Transverse colon (tissue), 4 donors: ENCODE data around the gene RAB40B. TPM values are rescaled to one million over a fixed set of nuclear protein-coding genes. Genes with fewer than 3 reads are reported as not detected.

Experiments
- DNase-seq: peaks from one replicate; pipeline ENCODE4 v3.0.0-alpha.2; 2019
- H3K27ac ChIP-seq, 4 donors: fragments of 200-600 bp; sonication (generic); 2 replicates each; pipeline ENCODE4 v1.5.1; 2016 to 2018; ENCODE audit warnings: inconsistent platforms in 4 of 4
- H3K27me3 ChIP-seq: fragments of 200-600 bp; sonication (generic); 2 replicates; pipeline ENCODE4 v1.5.1; 2017; ENCODE audit warnings: inconsistent platforms
- H3K36me3 ChIP-seq, 4 donors: fragments of 200-600 bp; sonication (generic); 2 replicates each; pipeline ENCODE4 v1.5.1; 2017 to 2019; ENCODE audit warnings: inconsistent platforms in 4 of 4
- H3K4me1 ChIP-seq, 4 donors: fragments of 200-600 bp; sonication (generic); 2 replicates each; pipeline ENCODE4 v1.5.1; 2017 to 2020; ENCODE audit warnings: inconsistent platforms in 4 of 4
- H3K4me3 ChIP-seq, 4 donors: fragments of 200-600 bp; sonication (generic); 1 replicate in 1 of 4; 2 replicates in 3 of 4; pipeline versions ENCODE4 v1.5.1 to v1.6.1; 2017 to 2019; ENCODE audit warnings: inconsistent platforms in 4 of 4
- H3K9me3 ChIP-seq, 2 donors: fragments of 200-600 bp; sonication (generic); 2 replicates each; pipeline ENCODE4 v1.5.1; 2017 to 2019; ENCODE audit warnings: inconsistent platforms in 2 of 2
- CTCF ChIP-seq, 5 experiments: fragments of 200-600 bp in 3 of 5; fragments of 450-650 bp in 2 of 5; sonication (generic) in 3 of 5; IDR thresholded peaks; 1 replicate in 2 of 5; 2 replicates in 3 of 5; pipeline ENCODE4 v1.5.1; 2016 to 2017; ENCODE audit warnings: antibody characterized with exemption in 5 of 5, inconsistent platforms in 3 of 5, mild to moderate bottlenecking in 2 of 5, moderate library complexity in 1 of 5
- EP300 ChIP-seq: sonication (generic); formaldehyde crosslinking; IDR thresholded peaks from one replicate; pipeline ENCODE4 v1.6.1; 2017; ENCODE audit warnings: antibody characterized with exemption, low read depth
- POLR2A ChIP-seq: fragments of 450-650 bp; IDR thresholded peaks from one replicate; pipeline ENCODE4 v1.6.1; 2016; ENCODE audit warnings: antibody characterized with exemption, mild to moderate bottlenecking, moderate library complexity
- POLR2AphosphoS5 ChIP-seq, 3 donors: sonication (generic); formaldehyde crosslinking; IDR thresholded peaks; one replicate each; pipeline ENCODE4 v1.6.1; 2016; ENCODE audit warnings: antibody characterized with exemption in 3 of 3
- WGBS, 2 donors: methylation state at CpG; one replicate each; pipeline ENCODE4 v1.1.5; 2018; ENCODE audit warnings: low coverage in 1 of 2; 5-methylcytosine and 5-hydroxymethylcytosine counted together
- in situ Hi-C, 4 donors: fragments of 200-750 bp; cut with MboI; loops; one replicate each; pipeline versions ENCODE4 v1.15.0 to v1.15.1; 2017; ENCODE audit warnings: low sequenced_read_pairs in 3 of 4, low pct_ligation_motif_present in 1 of 4, low pct_unique_long_range_greater_than_20kb in 1 of 4
- intact Hi-C: fragments of 100-400 bp; cut with DNase I; formaldehyde crosslinking; loops from one replicate; pipeline ENCODE4 v1.15.1; 2023; ENCODE audit warnings: low total_unique reads
- total RNA-seq, 4 donors: library from RNA; depleted of rRNA; stranded (reverse); fragments of >200 nt; gene quantifications; one replicate each; pipeline ENCODE4 v1.1.0, GENCODE V29; 2016

The RAB40B gene
- total RNA-seq, 4 donors from 2014 or later: 26.5 to 83.0 (median 59.6) TPM

GRCh38 chr17:82650723-82651122 lies 47.8 kb downstream of the RAB40B start:
- intact Hi-C loops: no loop called here
- Histone ChIP-seq H3K9me3 (no peaks in the 10 kb centered on the region), H3K4me1 (peaks cover 24 to 45% (median 41%) of the 10 kb centered on the region in 4 donors), H3K4me3 (no peak overlapping the region), H3K27ac (no peak overlapping the region), H3K36me3 (no peaks in the 10 kb centered on the region), H3K27me3 (no peaks in the 10 kb centered on the region)
- no peak for DNase-seq
- no peak for TF ChIP-seq EP300
- TF ChIP-seq CTCF (IDR thresholded peaks at IDR 0.05): no peak
- no peak for TF ChIP-seq POLR2A
- no peak for TF ChIP-seq POLR2AphosphoS5 (IDR thresholded peaks at IDR 0.05)
- in situ Hi-C loops: loop anchor here in 2 of 4 donors (10.0 to 25.0 kb wide), 2 partner anchors 112 to 114 kb away; partner anchors contain the start of gene TBCD (in 1 of the 2)
- 85 to 86% methylated on average over 2 to 10 of the region's 10 CpGs for WGBS, 2 donors

DNA sequence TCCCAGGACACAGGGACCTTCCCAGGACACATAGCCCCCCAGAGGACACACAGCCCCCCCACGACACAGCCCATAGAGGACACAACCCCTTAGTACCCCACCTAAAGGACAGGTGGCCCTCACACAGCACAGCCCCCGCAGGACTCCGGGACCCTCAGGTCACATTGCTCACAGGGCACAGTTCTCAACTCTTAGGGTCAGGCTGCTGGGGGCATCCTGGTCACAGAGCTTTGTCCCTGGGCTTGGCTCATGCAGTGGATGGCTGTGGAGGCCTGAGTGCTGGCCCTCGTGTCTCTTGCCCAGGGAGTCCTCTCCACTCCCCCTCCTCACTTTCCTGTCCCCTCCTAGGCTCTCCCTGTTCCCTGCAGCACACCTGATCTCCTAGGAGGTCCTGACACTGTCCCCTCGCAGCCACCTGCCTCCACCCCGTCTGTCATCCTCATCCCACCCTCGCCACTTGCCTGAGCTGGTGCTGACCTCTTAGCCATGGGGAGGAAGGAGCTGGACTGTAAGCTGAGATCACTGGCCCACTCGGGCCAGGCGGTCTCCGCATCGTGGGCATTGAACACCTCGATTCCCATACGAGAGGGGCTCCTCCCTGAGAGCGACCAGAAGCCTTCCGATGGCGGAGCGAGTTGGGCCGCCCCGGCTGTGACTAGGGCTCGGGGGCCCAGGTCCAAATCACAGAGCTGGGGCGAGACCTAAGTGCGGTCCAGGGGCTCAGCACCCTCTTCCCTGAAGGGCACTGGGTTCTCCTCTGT lies 48.8 kb downstream of the RAB40B start:
- H3K27me3 ChIP-seq: no peaks in the 10 kb centered on the region
- H3K9me3 ChIP-seq: no peaks in the 10 kb centered on the region
- DNase-seq: no peak
- in situ Hi-C loops: loop anchor here in 2 of 4 donors (10.0 to 25.0 kb wide), 2 partner anchors 113 to 115 kb away; partner anchors contain the start of gene TBCD (in 1 of the 2)
- peak overlapping the region in 1 of 4 donors; percentile 80 for H3K27ac ChIP-seq
- TF ChIP-seq POLR2A (no peak), EP300 (no peak), CTCF (IDR thresholded peaks at IDR 0.05) (no peak), POLR2AphosphoS5 (IDR thresholded peaks at IDR 0.05) (no peak)
- no peak overlapping the region for H3K4me3 ChIP-seq
- peaks cover 24 to 42% (median 36%) of the 10 kb centered on the region in 4 donors for H3K4me1 ChIP-seq
- intact Hi-C loops: no loop called here
- no peaks in the 10 kb centered on the region for H3K36me3 ChIP-seq
- WGBS, 2 donors: 55 to 83% methylated on average over 2 to 22 of the region's 22 CpGs

GRCh38 chr17:82648742-82649331 lies 49.7 kb downstream of the RAB40B start:
- Histone ChIP-seq H3K27me3 (no peaks in the 10 kb centered on the region), H3K4me3 (peak overlapping the region in 3 of 4 donors; percentile 13 to 48 (median 31)), H3K36me3 (peaks cover 0 to 8% (median 3%) of the 10 kb centered on the region in 4 donors), H3K9me3 (no peaks in the 10 kb centered on the region), H3K4me1 (peaks cover 18 to 33% (median 27%) of the 10 kb centered on the region in 4 donors), H3K27ac (peak overlapping the region; percentile 80 to 88 (median 82))
- DNase-seq: peak; percentile 62
- TF ChIP-seq CTCF (IDR thresholded peaks at IDR 0.05) (no peak), POLR2AphosphoS5 (IDR thresholded peaks at IDR 0.05) (no peak), EP300 (no peak), POLR2A (no peak)
- 11% methylated on average over 31 of the region's 37 CpGs; no CpG with 5 or more reads in 1 of the 2 donors for WGBS, 2 donors
- intact Hi-C loops: no loop called here
- in situ Hi-C loops: no loop called here

DNA sequence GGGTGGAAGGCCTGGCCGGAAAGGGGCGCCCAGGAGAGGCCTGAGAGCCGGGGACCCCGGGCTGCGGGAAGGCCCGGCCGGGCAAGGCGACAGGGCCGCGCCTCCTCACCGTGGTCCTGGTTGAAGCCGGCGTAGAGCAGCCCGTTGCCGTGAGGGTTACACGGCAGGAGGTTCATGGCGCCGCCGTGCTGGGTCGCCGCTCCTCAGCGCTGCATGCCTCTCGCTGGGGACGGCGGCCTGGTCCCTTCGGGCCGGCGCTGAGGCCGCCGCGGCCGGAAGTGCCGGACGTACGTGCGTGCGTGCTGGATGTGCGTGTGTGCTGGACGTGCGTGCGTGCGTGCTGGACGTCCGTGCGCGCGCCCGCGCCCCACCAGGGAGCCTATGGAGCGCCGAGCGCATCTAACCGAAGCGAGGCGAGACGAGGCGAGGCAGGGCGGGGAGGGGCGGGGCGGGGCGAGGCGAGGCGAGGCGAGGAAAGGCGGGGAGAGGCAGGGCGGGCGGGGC lies 50.3 kb downstream of the RAB40B start, which contains the start of gene WDR45B:
WDR45B (minus strand) TSS at position 280 of the 504 bp plus-strand sequence; CDS start at position 176, 104 bp downstream.
- in situ Hi-C loops (no loop called here), intact Hi-C loops (no loop called here)
- Histone ChIP-seq H3K27ac (peak within 1 kb of the TSS; percentile 99 to 100 (median 100)), H3K36me3 (peaks cover 0 to 13% (median 7%) of the 10 kb centered on the region in 4 donors), H3K4me1 (peaks cover 14 to 27% (median 22%) of the 10 kb centered on the region in 4 donors), H3K27me3 (no peaks in the 10 kb centered on the region), H3K4me3 (peak within 1 kb of the TSS; percentile 82 to 100 (median 98)), H3K9me3 (no peaks in the 10 kb centered on the region)
- DNase-seq: peak; percentile 96
- WGBS, 2 donors: 0% methylated on average over 24 of the region's 67 CpGs; no CpG with 5 or more reads in 1 of the 2 donors
- TF ChIP-seq EP300 (peak; percentile 93), POLR2AphosphoS5 (IDR thresholded peaks at IDR 0.05) (peak; percentile 99), CTCF (IDR thresholded peaks at IDR 0.05) (no peak), POLR2A (peak; percentile 97)
